Spleen (tissue), 11 donors: ENCODE results near the gene SLC49A4. TPM values are rescaled to one million over a fixed set of nuclear protein-coding genes. Genes with fewer than 3 reads are reported as not detected.

Experiments
- DNase-seq: peaks from one replicate; pipeline ENCODE4 v3.0.0-alpha.2; 2020
- H3K27ac ChIP-seq, 8 donors: fragments of 200-600 bp; sonication (generic) in 7 of 8; 1 replicate in 4 of 8; 2 replicates in 4 of 8; pipeline versions ENCODE4 v1.5.0 to v1.8.0; 2016 to 2021; ENCODE audit warnings: inconsistent platforms in 4 of 8, mild to moderate bottlenecking in 4 of 8, moderate library complexity in 1 of 8
- H3K27me3 ChIP-seq, 7 donors: fragments of 200-600 bp; sonication (generic) in 6 of 7; replicated peaks in 1 of 7; 1 replicate in 4 of 7; 2 replicates in 3 of 7; pipeline versions ENCODE4 v1.5.0 to v1.8.0; 2016 to 2021; ENCODE audit warnings: inconsistent platforms in 3 of 7, mild to moderate bottlenecking in 1 of 7
- H3K36me3 ChIP-seq, 6 donors: fragments of 200-600 bp; sonication (generic) in 5 of 6; 1 replicate in 4 of 6; 2 replicates in 2 of 6; pipeline versions ENCODE4 v1.5.0 to v1.8.0; 2016 to 2021; ENCODE audit warnings: inconsistent platforms in 2 of 6
- H3K4me1 ChIP-seq, 6 donors: fragments of 200-600 bp; sonication (generic) in 5 of 6; 1 replicate in 3 of 6; 2 replicates in 3 of 6; pipeline versions ENCODE4 v1.5.0 to v1.8.0; 2016 to 2021; ENCODE audit warnings: inconsistent platforms in 3 of 6
- H3K4me3 ChIP-seq, 8 donors: fragments of 200-600 bp; sonication (generic) in 7 of 8; 1 replicate in 4 of 8; 2 replicates in 4 of 8; pipeline versions ENCODE4 v1.5.0 to v1.8.0; 2016 to 2021; ENCODE audit warnings: inconsistent platforms in 4 of 8, mild to moderate bottlenecking in 4 of 8, moderate library complexity in 2 of 8
- H3K9me3 ChIP-seq, 8 donors: fragments of 200-600 bp; sonication (generic) in 7 of 8; 1 replicate in 4 of 8; 2 replicates in 4 of 8; pipeline versions ENCODE4 v1.5.0 to v1.8.0; 2016 to 2021; ENCODE audit warnings: inconsistent platforms in 4 of 8
- CTCF ChIP-seq, 11 experiments: fragments of 200-600 bp in 7 of 11; fragments of 450-650 bp in 4 of 11; sonication (generic) in 4 of 11; IDR thresholded peaks in 8 of 11; conservative IDR thresholded peaks in 3 of 11; 1 replicate in 7 of 11; 2 replicates in 4 of 11; pipeline versions ENCODE4 v1.4.0 to v1.8.0; 2016 to 2021; ENCODE audit warnings: antibody characterized with exemption in 11 of 11, inconsistent platforms in 4 of 11, mild to moderate bottlenecking in 1 of 11
- POLR2A ChIP-seq, 3 donors: fragments of 450-650 bp; IDR thresholded peaks; one replicate each; pipeline ENCODE4 v1.5.1; 2017; ENCODE audit warnings: antibody characterized with exemption in 3 of 3, mild to moderate bottlenecking in 1 of 3
- POLR2AphosphoS5 ChIP-seq, 3 donors: sonication (generic); formaldehyde crosslinking; IDR thresholded peaks; one replicate each; pipeline ENCODE4 v1.5.1; 2017; ENCODE audit warnings: antibody characterized with exemption in 3 of 3
- WGBS, 5 donors: extraction: QIAGEN DNeasy Blood & Tissue Kit in 3 of 5; methylation state at CpG; one replicate each; pipeline versions ENCODE4 v1.1.5 to v1.1.7; 2013 to 2018; 5-methylcytosine and 5-hydroxymethylcytosine counted together
- intact Hi-C: fragments of 100-400 bp; cut with DNase I; formaldehyde crosslinking; loops from one replicate; pipeline ENCODE4 v1.15.0; 2023; ENCODE audit warnings: low total_unique reads
- polyA plus RNA-seq, 3 donors: library from polyadenylated mRNA; stranded (reverse); fragments of 200-250 nt; gene quantifications; one replicate each; pipeline ENCODE4 v1.2.1, GENCODE V29; 2013
- total RNA-seq, 7 donors: library from RNA; depleted of rRNA in 3 of 7; stranded (reverse); fragments of >200 nt in 3 of 7; fragmentation: NEBNext Ultra II Directional in 4 of 7; extraction: Animal tissue kit (Norgen Biotek cat#: 25700) in 4 of 7; gene quantifications; one replicate each; pipeline versions ENCODE4 v1.1.0 to v1.2.1, GENCODE V29; 2016 to 2021
- donor health status: healthy with polysubstance abuse.
- donor health status: DM: no; HTN: no; CAD: no; lungs with moderate emphysema.
- donor health status: DM: no; HTN: no; CAD: no.
- donor health status: Bipolar disorder and iron deficiency.
- donor health status: healthy.
- donor health status: DM: no; HTN: no; CAD: no.
- donor health status: DM: yes; HTN: yes; CAD: no.

The SLC49A4 gene
- total and polyA plus RNA-seq, 10 donors = 1.3 to 31.8 (median 14.5) TPM

- Histone ChIP-seq H3K4me1 (no peaks in the 10 kb centered on the region), H3K27ac (no peak overlapping the region), H3K36me3 (no peaks in the 10 kb centered on the region), H3K27me3 (peaks cover 0 to 19% (median 6%) of the 10 kb centered on the region in 7 donors), H3K4me3 (no peak overlapping the region), H3K9me3 (no peaks in the 10 kb centered on the region)
- intact Hi-C loops = no loop called here
- peak; percentile 51 for DNase-seq
- TF ChIP-seq POLR2A (IDR thresholded peaks at IDR 0.05) = no peak
- TF ChIP-seq POLR2AphosphoS5 (IDR thresholded peaks at IDR 0.05) = no peak
- no peak for TF ChIP-seq CTCF (IDR thresholded peaks at IDR 0.05 in 8 of 11, conservative IDR thresholded peaks at IDR 0.05 in 3 of 11)
- 83 to 93% (median 88%) methylated on average over 4 to 10 of the region's 10 CpGs for WGBS, 5 donors
These were observed 132.9 kb downstream of the SLC49A4 start for GRCh38 chr3:122927726-122928125.

- Histone ChIP-seq H3K4me1 (no peaks in the 10 kb centered on the region), H3K9me3 (no peaks in the 10 kb centered on the region), H3K27me3 (peaks cover 0 to 10% (median 0%) of the 10 kb centered on the region in 7 donors), H3K27ac (no peak overlapping the region), H3K4me3 (no peak overlapping the region), H3K36me3 (no peaks in the 10 kb centered on the region)
- intact Hi-C loops = no loop called here
- peak; percentile 73 for DNase-seq
- no peak for TF ChIP-seq POLR2AphosphoS5 (IDR thresholded peaks at IDR 0.05)
- TF ChIP-seq CTCF (IDR thresholded peaks at IDR 0.05 in 8 of 11, conservative IDR thresholded peaks at IDR 0.05 in 3 of 11) = no peak
- no peak for TF ChIP-seq POLR2A (IDR thresholded peaks at IDR 0.05)
- WGBS, 5 donors = 77 to 91% (median 86%) methylated on average over 15 to 24 of the region's 24 CpGs
These were observed 133.7 kb downstream of the SLC49A4 start for GRCh38 chr3:122928396-122929187.

- Histone ChIP-seq H3K4me1 (no peaks in the 10 kb centered on the region), H3K36me3 (no peaks in the 10 kb centered on the region), H3K9me3 (no peaks in the 10 kb centered on the region), H3K4me3 (no peak overlapping the region), H3K27ac (no peak overlapping the region), H3K27me3 (peaks cover 0 to 2% (median 0%) of the 10 kb centered on the region in 7 donors)
- intact Hi-C loops = no loop called here
- TF ChIP-seq POLR2A (IDR thresholded peaks at IDR 0.05) (no peak), CTCF (IDR thresholded peaks at IDR 0.05 in 8 of 11, conservative IDR thresholded peaks at IDR 0.05 in 3 of 11) (no peak), POLR2AphosphoS5 (IDR thresholded peaks at IDR 0.05) (no peak)
- WGBS, 5 donors = 57 to 71% (median 62%) methylated on average over 12 of the region's 12 CpGs
- DNase-seq = peak; percentile 66
These were observed 134.6 kb downstream of the SLC49A4 start for GRCh38 chr3:122929188-122930062.
